HepG2 (cell line): ENCODE results near the gene ASXL1. TPM values are rescaled to one million over a fixed set of nuclear protein-coding genes. Genes with fewer than 3 reads are reported as not detected.

Experiments
- HHEX ChIP-seq: IDR thresholded peaks from 2 replicates; pipeline ENCODE4 v1.6.1; 2016; ENCODE audit warnings: control low read depth
- KDM2A ChIP-seq: sonication (generic); formaldehyde crosslinking; IDR thresholded peaks from 2 replicates; pipeline ENCODE4 v1.4.0; 2020; ENCODE audit warnings: low read depth, missing genetic modification reagents, borderline replicate concordance
- MEF2D ChIP-seq: sonication (generic); formaldehyde crosslinking; IDR thresholded peaks from 2 replicates; pipeline ENCODE4 v1.5.1; 2020; ENCODE audit warnings: mild to moderate bottlenecking, missing genetic modification reagents
- POLR2AphosphoS2 ChIP-seq: IDR thresholded peaks from 2 replicates; pipeline ENCODE4 v1.6.1; 2011; ENCODE audit warnings: low read depth, low read length, improper control_type of control experiment
- SALL1 ChIP-seq: sonication (generic); formaldehyde crosslinking; IDR thresholded peaks from 2 replicates; pipeline ENCODE4 v1.8.0; 2022; ENCODE audit warnings: mild to moderate bottlenecking, missing genetic modification reagents
- TOPORS ChIP-seq: sonication (generic); formaldehyde crosslinking; IDR thresholded peaks from 2 replicates; pipeline ENCODE4 v1.8.0; 2023; ENCODE audit warnings: mild to moderate bottlenecking, missing genetic modification reagents
- U2AF2 ChIP-seq: fragments of 200-400 bp; formaldehyde crosslinking; IDR thresholded peaks from 2 replicates; pipeline ENCODE4 v1.6.1; 2017; ENCODE audit warnings: low read depth, mild to moderate bottlenecking, low read length
- ZNF343 ChIP-seq: sonication (generic); formaldehyde crosslinking; IDR thresholded peaks from 2 replicates; pipeline ENCODE4 v1.4.0; 2020; ENCODE audit warnings: mild to moderate bottlenecking, missing genetic modification reagents
- ZNF678 ChIP-seq: sonication (generic); formaldehyde crosslinking; IDR thresholded peaks from 2 replicates; pipeline ENCODE4 v1.4.0; 2020; ENCODE audit warnings: mild to moderate bottlenecking, missing genetic modification reagents
- ZSCAN29 ChIP-seq: sonication (generic); formaldehyde crosslinking; conservative IDR thresholded peaks from 2 replicates; pipeline ENCODE4 v1.4.0; 2020; ENCODE audit warnings: mild to moderate bottlenecking, missing genetic modification reagents
- polyA plus RNA-seq, 8 experiments: library from polyadenylated mRNA; depleted of rRNA in 3 of 8; stranded (reverse) in 7 of 8; unstranded in 1 of 8; fragments of >200 nt; fragmentation: Illumina TruSeq in 4 of 8; extraction: Trizol in 4 of 8; gene quantifications; 2 replicates each; pipeline versions ENCODE4 v1.2.1 to v1.2.3, GENCODE V29; 2011 to 2016; ENCODE audit warnings: low read depth in 4 of 8, missing spikeins in 1 of 8, mixed read lengths in 1 of 8; ENCODE audit not compliant: insufficient read depth in 1 of 8
- total RNA-seq, 5 experiments: library from RNA; depleted of rRNA; stranded (reverse); fragments of >200 nt; fragmentation: Illumina TruSeq; extraction: Trizol; gene quantifications; 2 replicates each; pipeline ENCODE4 v1.2.3, GENCODE V29; 2016; ENCODE audit warnings: low read depth in 1 of 5
- TF ChIP-seq, protein P1 (sequence below), 2 experiments: sonication (generic) in 1 of 2; formaldehyde crosslinking in 1 of 2; IDR thresholded peaks; 2 replicates each; pipeline versions ENCODE4 v1.6.1 to v1.9.0; 2014 to 2022; ENCODE audit warnings: antibody characterized with exemption in 1 of 2, borderline replicate concordance in 1 of 2, inconsistent platforms in 1 of 2, low read depth in 1 of 2, missing genetic modification reagents in 1 of 2
- TF ChIP-seq, protein P2 (sequence below): sonication (generic); formaldehyde crosslinking; IDR thresholded peaks from 2 replicates; pipeline ENCODE4 v1.4.0; 2020; ENCODE audit warnings: missing genetic modification reagents
- TF ChIP-seq, protein P3 (sequence below): IDR thresholded peaks from 2 replicates; pipeline ENCODE4 v1.4.0; 2020; ENCODE audit warnings: mild to moderate bottlenecking, missing genetic modification reagents
- TF ChIP-seq, protein P4 (sequence below): sonication (generic); formaldehyde crosslinking; IDR thresholded peaks from 2 replicates; pipeline ENCODE4 v1.4.0; 2020; ENCODE audit warnings: missing genetic modification reagents, borderline replicate concordance

The ASXL1 gene
- total and polyA plus RNA-seq, 2 of the 13 experiments (the other 11 are each of a cell fraction or from before 2014, with no cell fraction given): 62.1 to 74.8 TPM

DNA sequence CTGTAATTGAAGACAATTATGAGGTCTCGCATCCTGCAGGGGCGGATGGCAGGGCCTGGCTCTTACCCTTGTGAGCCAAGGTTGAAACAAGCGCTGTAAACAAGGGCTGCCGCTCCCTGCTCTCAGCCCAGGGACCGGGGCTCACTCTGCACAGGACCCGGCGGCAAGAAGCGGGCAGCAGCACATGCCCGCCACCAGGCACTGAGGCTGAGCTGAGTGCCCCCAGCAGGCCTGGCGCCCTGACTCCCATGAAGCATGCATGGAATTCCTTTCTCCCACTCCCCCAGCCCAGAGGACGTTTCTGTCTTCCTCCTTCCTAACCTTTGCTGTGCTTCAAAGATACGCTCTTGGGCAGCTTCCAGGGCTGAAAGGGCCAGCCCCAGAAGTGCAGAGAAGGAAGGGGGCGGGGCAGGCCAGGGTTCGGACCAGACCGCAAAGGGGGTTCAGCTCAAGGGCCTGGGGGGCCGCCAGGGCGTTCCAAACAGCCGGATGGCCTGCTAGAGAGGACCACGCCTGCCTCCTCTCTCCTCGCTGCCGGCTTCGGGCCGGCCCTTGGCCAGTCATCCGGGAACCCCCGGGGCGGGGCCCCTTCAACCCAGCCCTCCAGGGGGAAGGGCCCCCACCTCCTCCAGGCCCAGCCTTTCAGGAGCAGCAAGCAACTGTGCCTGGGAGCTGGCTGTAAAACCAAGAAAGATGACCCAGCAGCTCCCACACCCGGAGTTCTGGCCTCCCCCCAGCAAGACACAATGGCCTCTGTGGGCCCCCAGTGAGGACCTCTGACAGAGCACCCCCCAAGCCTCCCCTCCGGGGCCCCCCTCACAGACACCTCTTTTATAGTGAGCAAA is 117.1 kb downstream of the ASXL1 start (continued):
- TF ChIP-seq KDM2A (CRISPR knock-in tag) (peak; percentile 88), ZNF678 (CRISPR knock-in tag) (peak; percentile 80; the same call in 1 of the 2 replicates), ZNF343 (CRISPR knock-in tag) (peak; percentile 88), POLR2AphosphoS2 (no peak), SALL1 (CRISPR knock-in tag) (peak; percentile 54), TOPORS (CRISPR knock-in tag) (no peak; the same call in 1 of the 2 replicates), U2AF2 (no peak), HHEX (CRISPR knock-in tag) (no peak), ZSCAN29 (peak; percentile 43; the same call in 1 of the 2 replicates), MEF2D (CRISPR knock-in tag) (peak; percentile 69)
- TF ChIP-seq, protein P1, sequence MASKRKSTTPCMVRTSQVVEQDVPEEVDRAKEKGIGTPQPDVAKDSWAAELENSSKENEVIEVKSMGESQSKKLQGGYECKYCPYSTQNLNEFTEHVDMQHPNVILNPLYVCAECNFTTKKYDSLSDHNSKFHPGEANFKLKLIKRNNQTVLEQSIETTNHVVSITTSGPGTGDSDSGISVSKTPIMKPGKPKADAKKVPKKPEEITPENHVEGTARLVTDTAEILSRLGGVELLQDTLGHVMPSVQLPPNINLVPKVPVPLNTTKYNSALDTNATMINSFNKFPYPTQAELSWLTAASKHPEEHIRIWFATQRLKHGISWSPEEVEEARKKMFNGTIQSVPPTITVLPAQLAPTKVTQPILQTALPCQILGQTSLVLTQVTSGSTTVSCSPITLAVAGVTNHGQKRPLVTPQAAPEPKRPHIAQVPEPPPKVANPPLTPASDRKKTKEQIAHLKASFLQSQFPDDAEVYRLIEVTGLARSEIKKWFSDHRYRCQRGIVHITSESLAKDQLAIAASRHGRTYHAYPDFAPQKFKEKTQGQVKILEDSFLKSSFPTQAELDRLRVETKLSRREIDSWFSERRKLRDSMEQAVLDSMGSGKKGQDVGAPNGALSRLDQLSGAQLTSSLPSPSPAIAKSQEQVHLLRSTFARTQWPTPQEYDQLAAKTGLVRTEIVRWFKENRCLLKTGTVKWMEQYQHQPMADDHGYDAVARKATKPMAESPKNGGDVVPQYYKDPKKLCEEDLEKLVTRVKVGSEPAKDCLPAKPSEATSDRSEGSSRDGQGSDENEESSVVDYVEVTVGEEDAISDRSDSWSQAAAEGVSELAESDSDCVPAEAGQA (IDR thresholded peaks at IDR 0.05; ENCODE audit: low read depth): peak; percentile 17; the same call in 1 of the 2 replicates
- TF ChIP-seq, protein P1 (CRISPR knock-in tag; IDR thresholded peaks at IDR 0.05; ENCODE audit: borderline replicate concordance): no peak
- TF ChIP-seq, protein P2, sequence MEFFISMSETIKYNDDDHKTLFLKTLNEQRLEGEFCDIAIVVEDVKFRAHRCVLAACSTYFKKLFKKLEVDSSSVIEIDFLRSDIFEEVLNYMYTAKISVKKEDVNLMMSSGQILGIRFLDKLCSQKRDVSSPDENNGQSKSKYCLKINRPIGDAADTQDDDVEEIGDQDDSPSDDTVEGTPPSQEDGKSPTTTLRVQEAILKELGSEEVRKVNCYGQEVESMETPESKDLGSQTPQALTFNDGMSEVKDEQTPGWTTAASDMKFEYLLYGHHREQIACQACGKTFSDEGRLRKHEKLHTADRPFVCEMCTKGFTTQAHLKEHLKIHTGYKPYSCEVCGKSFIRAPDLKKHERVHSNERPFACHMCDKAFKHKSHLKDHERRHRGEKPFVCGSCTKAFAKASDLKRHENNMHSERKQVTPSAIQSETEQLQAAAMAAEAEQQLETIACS (CRISPR knock-in tag): peak; percentile 53; the same call in 1 of the 2 replicates
- TF ChIP-seq, protein P3, sequence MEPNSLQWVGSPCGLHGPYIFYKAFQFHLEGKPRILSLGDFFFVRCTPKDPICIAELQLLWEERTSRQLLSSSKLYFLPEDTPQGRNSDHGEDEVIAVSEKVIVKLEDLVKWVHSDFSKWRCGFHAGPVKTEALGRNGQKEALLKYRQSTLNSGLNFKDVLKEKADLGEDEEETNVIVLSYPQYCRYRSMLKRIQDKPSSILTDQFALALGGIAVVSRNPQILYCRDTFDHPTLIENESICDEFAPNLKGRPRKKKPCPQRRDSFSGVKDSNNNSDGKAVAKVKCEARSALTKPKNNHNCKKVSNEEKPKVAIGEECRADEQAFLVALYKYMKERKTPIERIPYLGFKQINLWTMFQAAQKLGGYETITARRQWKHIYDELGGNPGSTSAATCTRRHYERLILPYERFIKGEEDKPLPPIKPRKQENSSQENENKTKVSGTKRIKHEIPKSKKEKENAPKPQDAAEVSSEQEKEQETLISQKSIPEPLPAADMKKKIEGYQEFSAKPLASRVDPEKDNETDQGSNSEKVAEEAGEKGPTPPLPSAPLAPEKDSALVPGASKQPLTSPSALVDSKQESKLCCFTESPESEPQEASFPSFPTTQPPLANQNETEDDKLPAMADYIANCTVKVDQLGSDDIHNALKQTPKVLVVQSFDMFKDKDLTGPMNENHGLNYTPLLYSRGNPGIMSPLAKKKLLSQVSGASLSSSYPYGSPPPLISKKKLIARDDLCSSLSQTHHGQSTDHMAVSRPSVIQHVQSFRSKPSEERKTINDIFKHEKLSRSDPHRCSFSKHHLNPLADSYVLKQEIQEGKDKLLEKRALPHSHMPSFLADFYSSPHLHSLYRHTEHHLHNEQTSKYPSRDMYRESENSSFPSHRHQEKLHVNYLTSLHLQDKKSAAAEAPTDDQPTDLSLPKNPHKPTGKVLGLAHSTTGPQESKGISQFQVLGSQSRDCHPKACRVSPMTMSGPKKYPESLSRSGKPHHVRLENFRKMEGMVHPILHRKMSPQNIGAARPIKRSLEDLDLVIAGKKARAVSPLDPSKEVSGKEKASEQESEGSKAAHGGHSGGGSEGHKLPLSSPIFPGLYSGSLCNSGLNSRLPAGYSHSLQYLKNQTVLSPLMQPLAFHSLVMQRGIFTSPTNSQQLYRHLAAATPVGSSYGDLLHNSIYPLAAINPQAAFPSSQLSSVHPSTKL (CRISPR knock-in tag): peak; percentile 58; the same call in 1 of the 2 replicates
- TF ChIP-seq, protein P4, sequence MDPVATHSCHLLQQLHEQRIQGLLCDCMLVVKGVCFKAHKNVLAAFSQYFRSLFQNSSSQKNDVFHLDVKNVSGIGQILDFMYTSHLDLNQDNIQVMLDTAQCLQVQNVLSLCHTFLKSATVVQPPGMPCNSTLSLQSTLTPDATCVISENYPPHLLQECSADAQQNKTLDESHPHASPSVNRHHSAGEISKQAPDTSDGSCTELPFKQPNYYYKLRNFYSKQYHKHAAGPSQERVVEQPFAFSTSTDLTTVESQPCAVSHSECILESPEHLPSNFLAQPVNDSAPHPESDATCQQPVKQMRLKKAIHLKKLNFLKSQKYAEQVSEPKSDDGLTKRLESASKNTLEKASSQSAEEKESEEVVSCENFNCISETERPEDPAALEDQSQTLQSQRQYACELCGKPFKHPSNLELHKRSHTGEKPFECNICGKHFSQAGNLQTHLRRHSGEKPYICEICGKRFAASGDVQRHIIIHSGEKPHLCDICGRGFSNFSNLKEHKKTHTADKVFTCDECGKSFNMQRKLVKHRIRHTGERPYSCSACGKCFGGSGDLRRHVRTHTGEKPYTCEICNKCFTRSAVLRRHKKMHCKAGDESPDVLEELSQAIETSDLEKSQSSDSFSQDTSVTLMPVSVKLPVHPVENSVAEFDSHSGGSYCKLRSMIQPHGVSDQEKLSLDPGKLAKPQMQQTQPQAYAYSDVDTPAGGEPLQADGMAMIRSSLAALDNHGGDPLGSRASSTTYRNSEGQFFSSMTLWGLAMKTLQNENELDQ (CRISPR knock-in tag): peak; percentile 60; the same call in 1 of the 2 replicates
